GM15510 (cell line): ENCODE data around the gene GALNT11.

Experiments
- POLR2A ChIP-seq: IDR thresholded peaks from 3 replicates; pipeline ENCODE4 v1.6.1; 2011; ENCODE audit warnings: borderline replicate concordance; ENCODE audit not compliant: insufficient read length; ENCODE audit errors: extremely low read depth

The GALNT11 gene

DNA sequence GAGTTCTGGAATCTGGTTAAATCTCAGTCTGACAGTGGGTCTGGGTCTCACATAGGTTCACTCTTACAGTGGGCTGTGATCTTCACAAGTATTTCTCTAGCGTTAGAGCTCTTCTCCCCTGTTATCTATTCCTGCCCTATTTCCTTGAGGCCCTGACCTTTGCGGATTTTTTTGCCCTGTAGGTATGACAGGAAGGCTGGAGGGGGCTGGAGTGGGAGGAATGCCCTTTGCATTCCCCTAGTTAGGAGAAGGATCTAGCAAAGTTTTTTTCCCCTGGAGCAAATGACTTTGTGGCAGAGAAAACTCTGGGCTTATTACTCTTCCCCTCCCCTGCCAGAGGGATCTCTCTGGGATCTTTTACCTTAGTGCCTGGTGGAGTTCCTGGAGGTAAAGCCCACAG, 49.2 kb downstream of the GALNT11 start:
- TF ChIP-seq POLR2A: no peak

DNA sequence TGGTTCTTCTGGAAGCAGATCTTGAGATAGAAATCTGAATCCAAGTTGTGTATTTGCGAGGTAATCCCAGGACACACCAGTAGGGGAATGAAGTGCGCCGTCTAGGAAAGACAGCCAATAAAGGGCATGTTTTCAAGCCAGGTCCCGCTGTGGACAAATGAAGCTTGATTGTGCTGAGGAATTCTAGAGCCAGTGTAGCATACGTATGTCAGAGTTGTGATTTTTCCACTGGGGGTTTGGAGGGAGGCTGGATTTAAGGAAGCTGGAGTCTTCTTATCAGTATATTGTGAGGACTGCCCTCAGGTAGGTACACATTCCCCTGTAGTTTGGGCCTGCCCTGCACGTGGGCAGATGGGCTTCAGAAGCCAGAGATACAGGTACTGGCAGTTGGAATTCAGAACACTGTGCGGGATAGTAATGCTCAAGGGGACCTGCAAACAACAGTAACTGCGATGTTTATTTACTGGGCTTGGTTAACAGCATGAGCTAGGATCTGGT, 50.9 kb downstream of the GALNT11 start:
- no peak for TF ChIP-seq POLR2A

DNA sequence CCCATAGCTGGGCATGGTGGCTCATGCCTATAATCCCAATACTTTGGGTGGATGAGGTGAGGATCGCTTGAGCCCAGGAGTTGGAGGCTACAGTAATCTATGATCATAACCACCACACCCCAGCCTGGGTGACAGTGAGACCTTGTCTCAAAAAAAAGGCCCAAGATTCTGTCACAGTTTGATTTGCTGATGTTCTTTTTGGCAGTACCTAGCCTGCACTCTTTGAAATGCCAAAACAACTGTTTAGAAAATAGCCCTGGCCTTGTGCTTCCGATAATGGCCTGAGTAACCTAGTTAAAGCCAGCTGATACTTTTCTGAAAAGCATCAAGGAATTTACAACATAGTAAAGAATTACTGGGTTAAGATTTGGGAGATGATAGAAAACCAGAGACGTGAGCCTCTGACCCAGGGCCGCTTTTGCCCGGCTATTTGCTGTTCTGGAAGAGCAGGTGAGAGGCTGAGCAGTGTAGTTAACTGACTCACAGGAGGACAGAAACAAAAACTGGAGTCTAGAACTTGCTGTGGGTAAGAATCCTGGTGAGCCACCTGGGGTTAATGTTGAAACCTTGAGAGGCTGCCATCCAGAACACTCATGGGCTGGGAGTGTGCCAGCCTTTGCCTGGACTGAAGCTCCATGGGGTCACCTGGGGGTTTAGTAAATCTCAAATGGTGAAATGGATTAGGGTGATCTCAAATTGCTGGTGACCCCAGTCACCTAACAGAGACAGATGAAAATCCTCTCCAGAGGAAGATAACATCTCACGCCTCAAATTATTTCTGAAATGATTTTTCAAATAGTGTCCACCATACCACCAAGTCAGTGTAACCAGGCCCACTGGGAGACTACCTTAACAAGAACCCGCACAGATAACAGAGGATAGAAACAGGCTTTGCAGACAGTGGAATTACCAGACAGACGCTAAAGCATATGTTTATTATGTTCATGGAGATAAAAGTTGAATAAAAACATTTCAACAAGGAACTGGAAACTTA, 51.8 kb downstream of the GALNT11 start:
- TF ChIP-seq POLR2A: no peak

DNA sequence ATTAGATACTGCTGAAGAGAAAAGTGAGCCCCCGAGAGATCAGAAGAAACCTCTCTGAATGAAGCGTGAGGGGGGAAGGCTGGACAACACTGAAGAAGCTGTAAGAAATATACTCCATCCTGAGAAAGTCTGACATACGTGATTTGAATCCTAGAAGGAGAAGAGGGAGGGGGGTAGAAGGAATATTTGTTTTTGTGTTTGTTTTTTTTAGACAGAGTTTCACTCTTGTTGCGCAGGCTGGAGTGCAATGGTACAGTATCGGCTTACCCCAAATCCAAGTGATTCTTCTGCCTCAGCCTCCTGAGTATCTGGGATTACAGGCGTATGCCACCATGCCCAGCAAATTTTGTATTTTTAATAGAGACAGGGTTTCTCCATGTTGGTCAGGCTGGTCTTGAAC, 52.6 kb downstream of the GALNT11 start:
- TF ChIP-seq POLR2A: no peak

DNA sequence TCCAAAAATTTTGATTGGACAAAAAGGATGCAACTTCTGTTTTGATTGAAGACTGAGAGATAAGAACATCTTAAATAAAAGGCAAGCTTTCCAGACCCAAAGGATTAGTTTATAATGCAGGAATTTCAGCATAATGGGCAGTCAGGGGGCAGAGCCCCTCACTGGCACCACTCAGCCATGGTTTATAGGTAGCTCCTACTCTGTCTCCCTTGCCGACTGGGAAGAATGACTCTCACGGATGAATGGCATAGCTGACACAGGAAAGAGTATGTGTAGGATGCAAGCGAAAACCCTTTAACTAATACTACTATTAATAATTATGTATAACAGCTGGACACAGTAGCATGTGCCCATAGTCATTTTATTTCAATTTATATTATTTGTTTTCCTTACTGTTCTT, 53.3 kb downstream of the GALNT11 start:
- no peak for TF ChIP-seq POLR2A

DNA sequence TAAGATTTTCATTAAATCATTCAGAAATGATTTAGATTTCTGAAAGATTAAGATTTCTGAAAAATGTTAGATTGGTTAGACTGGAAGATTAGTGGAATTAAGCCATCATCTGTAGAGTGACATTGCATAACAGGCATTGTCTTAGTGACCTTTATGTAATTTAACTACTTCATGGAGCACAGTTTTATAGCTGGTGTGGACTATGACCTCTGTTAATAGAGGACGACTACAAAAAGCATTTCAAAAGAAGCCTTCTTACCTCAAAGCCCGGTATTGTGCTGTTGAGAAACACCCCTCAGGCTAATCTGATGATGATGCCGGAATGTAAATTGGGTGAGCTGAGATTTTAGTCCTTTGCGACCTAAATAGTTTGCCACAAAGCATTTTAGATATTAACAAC, 55.6 kb downstream of the GALNT11 start:
- TF ChIP-seq POLR2A: no peak

DNA sequence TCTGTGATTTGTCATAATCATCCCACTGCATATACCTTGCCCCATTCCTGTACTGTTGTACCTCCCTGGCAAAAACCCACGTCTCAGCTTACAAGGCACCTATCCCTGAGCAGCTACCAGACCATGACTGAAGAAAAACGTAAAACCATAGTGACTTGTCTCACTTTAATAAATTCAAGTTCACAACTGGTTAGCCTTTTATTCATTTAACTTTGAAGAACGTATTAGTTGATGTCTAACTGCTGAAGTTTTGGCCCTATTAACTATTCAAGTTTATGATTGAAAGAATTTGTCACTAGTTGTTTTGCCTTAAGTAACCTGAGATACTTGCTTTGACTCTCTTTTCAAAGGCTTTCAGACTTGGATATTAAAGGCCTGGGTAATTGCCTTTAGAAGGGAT, 59.7 kb downstream of the GALNT11 start:
- TF ChIP-seq POLR2A: no peak

DNA sequence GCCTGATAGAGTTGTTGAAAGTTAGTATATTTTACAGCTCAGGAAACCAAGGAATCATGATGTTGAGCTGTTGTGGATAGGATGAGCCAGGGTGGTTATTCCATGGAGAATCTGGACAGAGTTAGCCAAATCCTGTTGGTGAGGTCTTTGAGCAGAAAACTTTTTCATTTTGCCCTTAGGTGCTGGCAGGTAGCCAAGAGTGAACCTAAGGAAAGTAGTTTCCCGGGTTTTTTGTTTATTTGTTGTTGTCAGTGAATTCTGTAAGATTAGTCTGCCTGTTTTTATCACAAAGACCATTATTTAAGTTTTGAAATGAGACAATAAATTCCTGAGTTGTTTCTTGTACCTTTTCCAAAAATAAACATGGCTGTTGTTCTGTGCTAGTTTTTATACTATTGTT, 61.0 kb downstream of the GALNT11 start:
- no peak for TF ChIP-seq POLR2A

DNA sequence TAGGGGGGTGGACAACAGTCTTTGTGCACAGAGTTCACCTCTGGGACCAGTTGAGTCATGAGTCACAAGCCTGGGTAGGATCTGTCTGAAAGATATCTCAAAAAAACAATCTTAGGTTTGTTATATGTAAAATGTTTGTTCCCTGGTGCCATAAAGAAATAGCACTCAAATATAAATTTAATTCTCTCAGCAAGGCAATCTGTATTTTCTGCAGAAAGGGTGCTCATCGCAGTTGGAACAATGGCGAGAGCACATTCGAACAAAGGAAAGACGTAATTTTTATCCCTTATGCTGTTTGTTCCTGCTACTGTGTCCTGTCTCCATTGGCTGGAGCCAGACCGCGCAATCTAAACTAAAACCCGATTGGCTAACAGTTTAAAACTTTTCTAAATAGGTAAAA, 63.7 kb downstream of the GALNT11 start:
- TF ChIP-seq POLR2A: no peak

DNA sequence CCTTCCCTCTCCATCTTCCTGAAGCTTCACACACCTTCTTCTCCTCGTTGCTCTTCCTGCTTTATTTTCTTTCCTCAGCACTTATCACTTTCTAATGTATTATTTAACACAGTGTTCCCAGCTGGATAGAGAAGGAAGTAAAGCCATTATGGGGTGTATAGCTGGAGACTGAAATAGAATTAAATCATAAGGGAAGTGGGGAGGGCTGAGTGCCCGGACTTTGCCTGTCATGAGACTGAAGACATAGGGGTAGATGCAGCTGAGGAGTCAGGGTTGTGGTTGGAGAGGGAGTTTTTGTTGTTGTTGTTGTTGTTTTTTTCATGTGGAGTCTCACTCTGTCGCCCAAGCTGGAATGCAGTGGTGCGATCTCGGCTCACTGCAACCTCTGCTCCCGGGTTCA, 65.3 kb downstream of the GALNT11 start:
- no peak for TF ChIP-seq POLR2A

DNA sequence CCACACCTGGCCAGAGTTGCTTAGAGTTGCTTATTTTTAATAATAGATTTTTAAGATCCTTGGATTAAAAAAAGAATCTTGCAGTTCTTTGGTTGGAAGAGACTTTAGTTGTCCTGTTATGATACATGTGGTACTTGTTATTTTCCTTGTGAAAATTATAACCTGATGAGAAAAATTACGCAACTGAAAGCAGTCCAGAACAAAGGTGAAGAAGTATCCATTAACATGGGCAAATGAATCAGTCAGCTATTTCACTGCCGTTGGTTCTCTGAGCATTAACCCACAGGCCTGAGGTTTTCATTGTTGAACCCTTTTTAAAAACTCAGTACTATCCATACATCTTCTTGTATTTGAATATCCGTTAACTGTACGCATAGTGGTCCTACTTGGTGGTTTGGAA, 68.2 kb downstream of the GALNT11 start:
- TF ChIP-seq POLR2A: no peak

DNA sequence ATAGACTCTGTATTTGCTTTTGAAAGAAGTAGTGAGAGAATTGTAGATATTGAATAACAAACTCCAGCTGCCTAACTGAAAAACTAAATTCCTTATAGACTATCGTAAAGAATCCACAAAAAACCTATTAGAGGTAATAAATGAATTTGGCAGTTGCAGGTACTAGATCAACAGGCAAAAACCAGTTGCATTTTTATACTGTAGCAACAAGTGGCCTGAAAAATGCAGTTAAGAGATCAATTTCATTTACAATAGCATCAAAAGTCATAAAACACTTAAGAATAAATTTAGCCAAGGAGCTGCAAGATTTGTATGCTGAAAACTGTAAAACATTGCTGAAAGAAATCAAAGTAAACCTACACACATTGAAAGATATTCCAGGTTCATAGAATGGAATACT, 70.3 kb downstream of the GALNT11 start:
- TF ChIP-seq POLR2A: no peak

DNA sequence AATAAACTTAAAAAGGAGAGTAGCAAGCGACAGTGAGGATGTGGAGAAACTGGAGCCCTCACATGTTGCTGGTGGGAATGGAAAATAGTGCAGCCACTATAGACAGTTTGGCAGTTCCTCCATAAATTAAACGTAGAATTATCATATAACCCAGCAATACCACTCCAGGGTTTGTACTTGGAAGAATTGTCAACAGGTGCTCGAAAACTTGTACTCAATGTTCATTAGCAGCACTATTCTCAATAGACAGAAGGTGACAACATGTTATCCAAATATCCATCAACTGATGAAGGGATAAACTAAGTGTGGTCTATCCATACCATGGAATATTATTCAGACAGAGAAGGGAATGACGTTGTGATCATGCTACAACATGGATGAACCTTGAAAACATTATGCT, 71.9 kb downstream of the GALNT11 start:
- no peak for TF ChIP-seq POLR2A

DNA sequence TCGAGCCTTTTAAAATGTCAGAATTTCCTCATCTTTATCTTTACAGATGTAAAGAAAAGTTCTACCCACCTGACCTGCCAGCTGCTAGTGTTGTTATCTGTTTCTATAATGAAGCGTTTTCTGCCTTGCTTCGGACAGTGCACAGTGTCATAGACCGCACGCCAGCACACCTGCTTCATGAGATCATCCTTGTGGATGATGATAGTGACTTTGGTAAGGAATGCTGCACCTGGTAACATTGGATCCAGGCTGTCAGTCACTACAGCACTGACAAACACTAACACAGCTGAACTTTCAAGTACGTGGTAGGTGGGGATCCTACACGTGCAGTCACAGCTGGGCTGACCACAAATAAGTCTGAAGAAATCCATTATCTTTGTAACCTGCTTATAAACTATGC, 77.6 kb downstream of the GALNT11 start:
- TF ChIP-seq POLR2A: no peak

DNA sequence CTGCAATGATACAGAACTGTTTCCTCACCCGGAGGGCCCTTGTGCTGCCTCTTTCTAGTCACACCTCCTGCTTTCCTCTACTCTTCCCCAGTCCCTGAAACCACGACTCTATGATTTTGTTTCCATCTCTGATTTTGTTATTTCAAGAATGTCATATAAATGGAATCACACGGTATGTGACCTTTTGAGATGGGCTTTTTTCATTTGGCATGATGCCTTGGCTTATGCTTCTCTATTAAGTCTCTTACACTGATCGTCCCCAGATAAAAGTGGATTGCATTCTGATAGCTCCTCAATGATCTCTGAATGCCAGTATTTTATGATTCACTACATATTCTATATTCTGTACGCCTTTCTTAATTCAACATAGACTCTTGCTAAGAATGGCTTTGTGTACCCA, 78.2 kb downstream of the GALNT11 start:
- no peak for TF ChIP-seq POLR2A

DNA sequence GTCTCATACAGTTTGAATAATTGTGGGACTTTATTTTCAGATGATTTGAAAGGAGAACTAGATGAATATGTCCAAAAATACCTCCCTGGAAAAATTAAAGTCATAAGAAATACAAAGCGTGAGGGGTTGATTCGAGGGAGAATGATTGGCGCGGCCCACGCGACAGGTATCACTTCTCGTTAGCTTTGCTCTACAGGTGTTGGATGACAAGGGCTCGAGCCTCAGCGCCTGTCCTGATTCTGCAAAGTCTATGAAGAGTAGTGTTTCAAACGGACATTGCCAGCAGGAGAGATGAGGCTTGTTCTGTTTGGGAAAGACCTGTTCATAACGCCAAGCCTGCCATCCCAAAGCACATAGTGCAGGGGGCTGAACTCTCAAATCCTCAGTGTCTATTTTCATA, 79.7 kb downstream of the GALNT11 start:
- no peak for TF ChIP-seq POLR2A

DNA sequence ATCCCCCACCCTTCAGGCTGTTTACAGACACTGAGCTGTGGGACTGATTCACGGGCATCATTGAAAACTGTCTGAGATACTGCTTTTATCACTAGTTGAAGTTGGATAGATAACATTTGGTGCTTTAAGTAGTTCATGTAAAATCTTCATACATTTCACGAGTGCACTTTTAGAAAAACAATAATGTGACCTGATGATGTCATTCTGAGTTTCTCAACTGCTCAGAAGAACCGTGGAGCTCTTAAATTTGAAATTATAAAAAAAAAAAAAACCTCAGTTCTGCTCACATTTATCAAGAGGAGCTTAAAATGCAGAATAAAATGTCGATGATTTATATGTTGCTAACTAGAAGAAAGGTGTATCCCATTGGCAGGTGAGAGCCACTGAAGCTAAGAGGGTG, 81.5 kb downstream of the GALNT11 start:
- TF ChIP-seq POLR2A: no peak

DNA sequence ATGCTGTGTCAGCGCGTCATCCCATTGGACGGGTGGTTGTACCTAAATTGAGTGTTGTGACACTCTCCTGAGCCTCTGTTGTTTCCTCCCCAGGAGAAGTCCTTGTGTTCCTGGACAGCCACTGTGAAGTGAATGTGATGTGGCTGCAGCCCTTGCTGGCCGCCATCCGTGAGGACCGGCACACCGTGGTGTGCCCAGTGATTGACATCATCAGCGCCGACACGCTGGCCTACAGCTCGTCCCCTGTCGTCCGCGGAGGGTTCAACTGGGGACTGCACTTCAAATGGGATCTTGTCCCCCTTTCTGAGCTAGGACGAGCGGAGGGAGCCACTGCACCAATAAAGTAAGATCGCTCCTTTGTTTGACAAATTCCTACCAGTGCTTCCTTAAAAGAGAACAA, 82.5 kb downstream of the GALNT11 start:
- no peak for TF ChIP-seq POLR2A

DNA sequence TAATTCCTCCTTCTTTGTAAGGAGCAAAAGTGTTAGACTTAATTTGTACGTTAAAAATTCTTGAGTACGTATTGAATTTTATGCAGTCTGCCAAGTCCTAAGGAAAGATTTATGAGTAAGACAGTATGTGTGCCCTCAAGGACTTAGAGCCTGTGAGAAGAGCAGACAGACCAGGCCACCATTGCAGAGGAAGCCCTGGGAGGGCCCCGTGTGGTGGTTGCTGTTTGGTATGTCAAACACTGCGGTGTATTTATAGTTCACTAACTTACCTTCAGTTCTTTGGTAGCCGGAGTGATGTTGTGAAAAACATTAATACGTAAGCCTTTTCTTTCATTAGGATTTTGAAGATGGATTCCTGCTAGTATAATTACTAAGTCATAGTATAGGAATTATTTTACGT, 82.9 kb downstream of the GALNT11 start:
- TF ChIP-seq POLR2A: no peak
